Measurements from ENCODE around the gene CP. TPM values are rescaled to one million over a fixed set of nuclear protein-coding genes. Genes with fewer than 3 reads are reported as not detected.

Gene CP
- total and polyA plus RNA-seq, 2 of the 13 experiments (the other 11 are each of a cell fraction or from before 2014, with no cell fraction given) = 42.6 to 789 TPM

GRCh38 chr3:149180057-149180573 is 41.5 kb downstream of the CP start:
- WGBS (ENCODE audit: low lambda C conversion rate) = 92% methylated on average over 7 of the region's 7 CpGs
- intact Hi-C loops (cut with micrococcal nuclease; ENCODE audit: unreplicated experiment) (no loop called here), in situ Hi-C loops (cut with HindIII; ENCODE audit: extremely low pct_ligation_motif_present, low pct_unique_long_range_greater_than_20kb) (no loop called here)
- Histone ChIP-seq H3K4me1 (ENCODE audit: insufficient read depth, low read length) (peaks cover 11% of the 10 kb centered on the region; the same call in 1 of the 2 replicates), H3K9me3 (ENCODE audit: low read length) (no peaks in the 10 kb centered on the region), H3K36me3 (replicated peaks in 1 of 2; ENCODE audit: control insufficient read depth in 1 of 2, insufficient read depth in 2 of 2, low read length in 2 of 2) (peaks cover 9 to 65% of the 10 kb centered on the region in 2 experiments), H3K27ac (ENCODE audit: extremely low read length, insufficient read depth, low read length) (no peak overlapping the region), H3K4me3 (replicated peaks in 1 of 3; ENCODE audit: insufficient read depth in 1 of 3, low read depth in 2 of 3, low read length in 3 of 3) (no peak overlapping the region), H3K79me2 (ENCODE audit: insufficient read depth, low read length) (no peaks in the 10 kb centered on the region), H3K4me2 (ENCODE audit: low read depth, low read length) (no peak overlapping the region), H4K20me1 (ENCODE audit: insufficient read depth, low read length) (no peaks in the 10 kb centered on the region), H3K9ac (ENCODE audit: insufficient read depth, low read depth, low read length) (no peak overlapping the region), H2AFZ (ENCODE audit: low read length) (no peak overlapping the region), H3K27me3 (ENCODE audit: control insufficient read depth in 1 of 2, insufficient read depth in 2 of 2, low read length in 2 of 2) (no peaks in the 10 kb centered on the region)
- ATAC-seq (peak; percentile 43; the same call in 2 of the 3 replicates), DNase-seq (ENCODE audit: low spot score) (peak; percentile 17), FAIRE-seq (no peak)
- CTCF ChIA-PET (ENCODE audit: low intra/inter-chr PET ratio, low total read pairs) = no interaction called here
- TF ChIP-seq PHF8 (CRISPR knock-in tag; IDR thresholded peaks at IDR 0.05) (no peak), ZNF720 (CRISPR knock-in tag; IDR thresholded peaks at IDR 0.05) (no peak), MATR3 (CRISPR knock-in tag; IDR thresholded peaks at IDR 0.05) (no peak), ZBTB39 (CRISPR knock-in tag; IDR thresholded peaks at IDR 0.05) (no peak), HOMEZ (CRISPR knock-in tag; IDR thresholded peaks at IDR 0.05; ENCODE audit: low read depth) (peak; percentile 74; the same call in 1 of the 2 replicates), FOSL2 (CRISPR knock-in tag; IDR thresholded peaks at IDR 0.05) (peak; percentile 51; the same call in 1 of the 2 replicates)
- TSS peak; percentile 25 for BruUV-seq (replicated peaks)
- POLR2A ChIA-PET = interaction anchor here (1.8 kb wide), 1 partner anchor 51 kb away, joined by 4 read pairs; the partner anchor contains the start of gene HPS3

Measured in HepG2 (cell line).